ENCODE results near the gene TASL.

- no peak for TF ChIP-seq EZH2 (IDR thresholded peaks at IDR 0.05; ENCODE audit: borderline replicate concordance)
- no peak for TF ChIP-seq CTCF (IDR thresholded peaks at IDR 0.05; ENCODE audit: poor library complexity)
- no peak for TF ChIP-seq EZH2phosphoT487 (IDR thresholded peaks at IDR 0.05; ENCODE audit: low read depth, severe bottlenecking, unreplicated experiment)
These were observed 3.1 kb upstream of the TASL start for GRCh38 chrX:30580641-30581040.
